CD4-positive, alpha-beta T cell (primary cell): ENCODE data around the gene TNIP2. TPM values are rescaled to one million over a fixed set of nuclear protein-coding genes. Genes with fewer than 3 reads are reported as not detected.

ENCODE experiments used
- ATAC-seq: fragments of 200-7000 bp; cut with Tn5 transposase; one replicate; pipeline ENCODE4 v1.10.0; 2022; ENCODE audit warnings: mild to moderate bottlenecking; ENCODE audit not compliant: poor library complexity
- CTCF ChIA-PET: fragments of 350-600 bp; sonication (Branson Sonifier 250); formaldehyde crosslinking; loops from one replicate; lab custom pipeline; 2021; ENCODE audit warnings: antibody characterized with exemption, inconsistent platforms; lab: Charles Lee
- POLR2A ChIA-PET: fragments of 350-600 bp; sonication (Branson Sonifier 250); formaldehyde crosslinking; loops from one replicate; lab custom pipeline; 2021; ENCODE audit warnings: antibody characterized with exemption, inconsistent platforms; lab: Charles Lee
- DNase-seq, 14 experiments: peaks; one replicate each; pipeline ENCODE4 v3.0.0-alpha.2; 2013 to 2020; ENCODE audit warnings: mixed read lengths in 2 of 14
- H3K27ac ChIP-seq, 2 donors: one replicate each; pipeline versions ENCODE4 v1.5.1 to v1.7.0; 2013; ENCODE audit warnings: low read length in 2 of 2, low read depth in 1 of 2, mild to moderate bottlenecking in 1 of 2
- H3K27me3 ChIP-seq, 2 experiments: 1 replicate in 1 of 2; 2 replicates in 1 of 2; pipeline versions ENCODE4 v1.6.1 to v1.7.0; 2013; ENCODE audit warnings: low read length in 2 of 2, control low read depth in 1 of 2, mild to moderate bottlenecking in 1 of 2, moderate library complexity in 1 of 2; ENCODE audit not compliant: insufficient read depth in 2 of 2, control insufficient read depth in 1 of 2
- H3K36me3 ChIP-seq: one replicate; pipeline ENCODE4 v1.6.1; 2013; ENCODE audit warnings: low read length, control low read depth; ENCODE audit not compliant: insufficient read depth
- H3K4me1 ChIP-seq: one replicate; pipeline ENCODE4 v1.6.1; 2013; ENCODE audit warnings: low read length, control low read depth; ENCODE audit not compliant: insufficient read depth
- H3K4me3 ChIP-seq: one replicate; pipeline ENCODE4 v1.5.1; 2013; ENCODE audit warnings: mild to moderate bottlenecking, low read length, moderate library complexity
- H3K9me3 ChIP-seq, 2 experiments: 1 replicate in 1 of 2; 2 replicates in 1 of 2; pipeline versions ENCODE4 v1.6.1 to v1.7.0; 2013; ENCODE audit warnings: low read length in 2 of 2, mild to moderate bottlenecking in 2 of 2, control low read depth in 1 of 2, moderate library complexity in 1 of 2; ENCODE audit not compliant: control insufficient read depth in 1 of 2, insufficient read depth in 1 of 2
- H3K27ac Mint-ChIP-seq: one replicate; pipeline ENCODE4 v1.8.0; 2020; ENCODE audit warnings: mixed read lengths
- H3K27me3 Mint-ChIP-seq: one replicate; pipeline ENCODE4 v1.8.0; 2021; ENCODE audit warnings: mixed read lengths
- H3K36me3 Mint-ChIP-seq: one replicate; pipeline ENCODE4 v1.8.0; 2021; ENCODE audit warnings: low read depth, mixed read lengths
- H3K4me1 Mint-ChIP-seq: one replicate; pipeline ENCODE4 v1.8.0; 2021; ENCODE audit warnings: low read depth, mixed read lengths
- H3K4me3 Mint-ChIP-seq: one replicate; pipeline ENCODE4 v1.8.0; 2020; ENCODE audit warnings: mild to moderate bottlenecking, mixed read lengths
- H3K9me3 Mint-ChIP-seq: one replicate; pipeline ENCODE4 v1.8.0; 2020; ENCODE audit warnings: mixed read lengths
- CTCF ChIP-seq: fragments of 200-600 bp; IDR thresholded peaks from one replicate; pipeline ENCODE4 v1.8.0; 2022; ENCODE audit warnings: antibody characterized with exemption, mild to moderate bottlenecking
- intact Hi-C, 2 experiments: fragments of 100-400 bp; cut with DNase I in 1 of 2; cut with micrococcal nuclease in 1 of 2; formaldehyde crosslinking; loops; one replicate each; pipeline versions ENCODE4 v1.15.1 to v1.9.0; 2023 to 2025; cut with DNase I, micrococcal nuclease
- total RNA-seq, 174 experiments: library from RNA in 2 of 174; stranded (reverse) in 2 of 174; gene quantifications; one replicate each; pipeline ENCODE4 v1.2.3 and lab custom pipeline; 2021 to 2026

Gene TNIP2
- total RNA-seq, 2 experiments from 2014 or later: 43.8 to 49.1 TPM

DNA sequence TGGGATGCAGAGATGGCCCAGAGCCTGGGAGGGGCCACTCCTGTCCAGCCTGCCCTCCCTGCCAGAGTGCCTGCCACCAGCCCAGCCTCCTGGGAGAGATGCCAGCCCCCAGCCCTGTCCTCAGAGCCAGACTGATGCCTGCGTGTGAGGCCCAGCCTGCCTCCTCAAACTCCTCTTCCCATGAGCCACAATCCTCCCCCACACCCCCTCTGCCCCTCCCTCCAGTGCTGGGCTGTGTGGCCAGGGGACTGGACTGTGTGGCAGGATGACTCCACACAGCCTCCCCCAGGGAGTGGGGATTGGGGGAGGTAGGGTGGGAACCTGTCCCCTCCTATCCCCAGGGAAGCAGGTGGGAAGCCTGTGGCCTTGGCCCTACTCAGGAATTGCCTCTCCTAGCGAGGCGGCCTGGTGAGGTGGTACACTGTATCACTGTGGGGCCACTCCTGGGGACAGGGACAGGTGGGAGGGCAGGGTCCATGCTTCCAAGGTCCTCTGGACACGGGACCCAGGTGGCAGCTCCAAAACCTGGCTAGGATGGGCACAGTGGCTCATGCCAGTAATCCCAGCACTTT, 32.5 kb upstream of the TNIP2 start:
- CTCF ChIA-PET: no interaction called here
- Histone ChIP-seq H3K4me1 (peaks cover 70% of the 10 kb centered on the region), H3K4me3 (no peak overlapping the region), H3K36me3 (no peaks in the 10 kb centered on the region), H3K27me3 (no peaks in the 10 kb centered on the region), H3K27ac (peak overlapping the region; percentile 40 to 86), H3K9me3 (no peaks in the 10 kb centered on the region)
- no peaks in the 10 kb centered on the region for H3K36me3 Mint-ChIP-seq
- H3K4me3 Mint-ChIP-seq: no peak overlapping the region
- POLR2A ChIA-PET: interaction anchor here (1.1 to 3.7 kb wide), 2 partner anchors 10 to 50 kb away, joined by 5 to 24 read pairs; no protein-coding TSS in a partner anchor
- peaks cover 48% of the 10 kb centered on the region for H3K4me1 Mint-ChIP-seq
- DNase-seq (peak in 1 of 14 experiments; percentile 21), ATAC-seq (no peak)
- H3K27me3 Mint-ChIP-seq: no peaks in the 10 kb centered on the region
- H3K27ac Mint-ChIP-seq: peak overlapping the region; percentile 93
- H3K9me3 Mint-ChIP-seq: peaks cover 5% of the 10 kb centered on the region
- intact Hi-C loops: no loop called here
- TF ChIP-seq CTCF: no peak

DNA sequence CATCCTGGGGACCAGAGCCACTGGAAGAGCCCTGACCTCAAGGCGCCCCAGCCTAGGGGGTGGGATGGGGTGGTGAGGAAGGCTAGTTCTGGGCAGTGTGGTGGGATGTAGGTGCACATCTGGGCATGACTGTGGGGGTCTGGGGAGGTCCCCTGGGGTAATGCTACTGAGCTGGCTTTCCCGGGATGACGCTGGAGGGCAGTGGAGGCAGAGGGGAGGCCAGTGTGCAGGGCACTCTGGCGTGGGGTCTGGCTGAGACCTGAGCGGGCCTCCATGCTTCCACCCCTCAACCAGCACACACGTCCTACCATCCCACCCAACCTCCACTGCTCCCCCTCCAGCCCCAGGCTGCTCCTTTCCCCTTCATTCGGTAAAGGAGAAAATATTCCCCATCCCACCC, 32.0 kb upstream of the TNIP2 start:
- Mint-ChIP-seq H3K9me3 (peaks cover 6% of the 10 kb centered on the region), H3K27ac (peak overlapping the region; percentile 93), H3K27me3 (no peaks in the 10 kb centered on the region), H3K36me3 (no peaks in the 10 kb centered on the region), H3K4me3 (no peak overlapping the region), H3K4me1 (peaks cover 47% of the 10 kb centered on the region)
- ATAC-seq (no peak), DNase-seq (no peak)
- intact Hi-C loops: no loop called here
- Histone ChIP-seq H3K36me3 (no peaks in the 10 kb centered on the region), H3K4me1 (peaks cover 68% of the 10 kb centered on the region), H3K9me3 (no peaks in the 10 kb centered on the region), H3K27ac (peak overlapping the region; percentile 86 to 87), H3K4me3 (no peak overlapping the region), H3K27me3 (no peaks in the 10 kb centered on the region)
- CTCF ChIA-PET: no interaction called here
- POLR2A ChIA-PET: interaction anchor here (0.7 to 3.7 kb wide), 6 partner anchors 11 to 74 kb away, joined by 3 to 24 read pairs (median 5); no protein-coding TSS in a partner anchor
- TF ChIP-seq CTCF: no peak

DNA sequence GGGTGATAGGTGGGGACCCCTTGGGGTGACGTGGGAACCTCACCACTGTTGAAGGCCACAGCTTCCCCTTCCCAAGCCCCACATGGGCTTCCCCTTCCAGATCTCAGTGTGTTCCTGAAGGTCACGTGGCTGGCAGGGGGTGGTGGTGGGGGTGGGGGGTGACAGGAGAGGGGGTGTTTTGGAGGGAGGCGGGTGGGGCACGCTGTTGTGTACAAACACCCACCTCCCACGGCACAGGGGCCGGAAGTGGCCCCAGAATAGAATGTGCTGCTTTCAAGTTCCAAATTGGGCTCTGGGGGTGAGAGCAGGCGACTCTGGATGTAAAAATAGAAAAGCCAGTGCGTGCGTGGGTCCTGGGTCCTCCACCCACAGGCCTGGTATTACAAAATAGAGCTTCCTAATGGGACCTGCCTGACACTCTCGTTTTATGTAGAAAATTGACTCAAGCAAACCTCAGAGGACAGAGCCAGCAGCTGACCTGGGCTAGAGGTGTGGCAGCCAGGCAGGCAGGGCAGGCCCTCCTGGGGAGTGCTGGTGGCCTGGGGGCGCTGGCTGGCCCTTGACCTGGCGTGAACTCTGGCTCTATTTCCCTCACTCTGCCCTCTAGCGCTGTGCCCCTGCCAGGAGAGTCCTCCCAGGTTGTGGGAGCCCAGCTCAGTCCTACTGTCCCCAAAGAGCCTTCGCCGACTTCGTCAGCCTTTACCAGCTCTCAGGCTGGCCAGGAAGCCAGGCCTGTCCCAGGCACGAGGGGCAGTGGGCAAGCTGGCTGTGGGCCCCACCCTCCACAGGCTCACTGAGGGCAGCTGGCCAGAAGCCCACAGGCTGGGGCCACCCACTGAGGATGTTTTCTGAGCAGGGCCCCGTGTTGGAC, 31.3 kb upstream of the TNIP2 start:
- DNase-seq (peak in 8 of 14 experiments; percentile 38 to 81 (median 50)), ATAC-seq (peak; percentile 49)
- Mint-ChIP-seq H3K27me3 (no peaks in the 10 kb centered on the region), H3K9me3 (peaks cover 6% of the 10 kb centered on the region), H3K4me3 (peak overlapping the region; percentile 54), H3K4me1 (peaks cover 47% of the 10 kb centered on the region), H3K27ac (peak overlapping the region; percentile 93), H3K36me3 (no peaks in the 10 kb centered on the region)
- Histone ChIP-seq H3K4me1 (peaks cover 66% of the 10 kb centered on the region), H3K27me3 (no peaks in the 10 kb centered on the region), H3K4me3 (no peak overlapping the region), H3K36me3 (no peaks in the 10 kb centered on the region), H3K27ac (peak overlapping the region; percentile 86 to 87), H3K9me3 (no peaks in the 10 kb centered on the region)
- ChIA-PET CTCF (no interaction called here), POLR2A (interaction anchor here (0.7 to 3.7 kb wide), 6 partner anchors 11 to 74 kb away, joined by 3 to 24 read pairs (median 5); no protein-coding TSS in a partner anchor)
- TF ChIP-seq CTCF: no peak
- intact Hi-C loops: no loop called here
